NCI-H128 (cell line): ENCODE measurements around the gene DYNC1LI2.
"Not testable (repeated sequence)": the region's sequence is repeated elsewhere in the genome, so short reads cannot be mapped to it uniquely, and the experiment has no call there.

ENCODE experiments used
- DNase-seq: peaks from one replicate; lab custom pipeline; 2025; ENCODE audit not compliant: unreplicated experiment; lab: John Stamatoyannopoulos, UW

DYNC1LI2 gene

GRCh38 chr16:66751303-66751991 is at the start of gene DYNC1LI2:
TSS of gene DYNC1LI2 (minus strand) at chr16:66751609. CDS start at chr16:66751591, 18 bp downstream.
- no peak for DNase-seq

GRCh38 chr16:66800856-66801255 is 49.4 kb upstream of the DYNC1LI2 start:
- DNase-seq = no peak

GRCh38 chr16:66798161-66798560 is 46.8 kb upstream of the DYNC1LI2 start:
- no peak for DNase-seq

GRCh38 chr16:66793984-66794383 is 42.6 kb upstream of the DYNC1LI2 start:
- not testable (repeated sequence) for DNase-seq

- DNase-seq = no peak
Observed at GRCh38 chr16:66790130-66790733, 38.8 kb upstream of the DYNC1LI2 start.

DNA sequence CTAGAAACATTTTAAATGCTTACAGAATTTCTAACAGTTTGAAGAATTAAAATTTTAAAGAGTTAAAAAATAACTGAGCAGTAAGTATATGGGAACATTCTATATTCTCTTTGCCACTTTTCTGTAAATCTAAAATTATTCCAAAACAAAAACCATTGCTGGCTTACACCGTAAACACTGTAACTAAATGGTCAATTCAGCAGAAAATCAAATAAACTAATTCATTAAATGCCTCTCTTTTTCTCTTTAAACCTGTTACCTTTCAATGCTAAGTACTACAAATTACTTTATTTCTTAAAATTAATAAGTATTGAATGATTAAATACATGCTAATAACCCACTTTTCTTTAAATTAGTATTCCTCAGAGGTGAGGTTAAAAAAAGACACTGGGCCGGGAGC is 36.0 kb upstream of the DYNC1LI2 start:
- DNase-seq = no peak

DNA sequence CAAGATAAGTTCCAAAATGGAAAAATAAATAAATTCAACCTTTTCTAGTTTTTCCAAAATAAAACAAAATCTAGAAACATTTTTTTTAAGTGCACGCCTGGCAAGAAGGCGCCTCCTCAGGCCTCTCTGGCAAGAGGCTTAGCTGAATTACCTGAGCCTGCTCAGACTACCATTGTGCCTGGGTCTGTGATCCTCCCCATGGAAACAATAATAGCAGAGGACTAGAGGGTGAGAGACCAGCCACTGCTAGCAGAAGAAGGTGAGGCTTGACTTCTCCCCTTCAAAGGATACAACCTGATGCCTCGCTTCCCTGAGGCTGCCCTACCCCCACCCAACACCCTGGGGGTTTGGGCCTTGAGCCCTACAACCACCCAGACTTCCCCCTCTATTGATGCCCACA is 35.1 kb upstream of the DYNC1LI2 start:
- DNase-seq = no peak

DNA sequence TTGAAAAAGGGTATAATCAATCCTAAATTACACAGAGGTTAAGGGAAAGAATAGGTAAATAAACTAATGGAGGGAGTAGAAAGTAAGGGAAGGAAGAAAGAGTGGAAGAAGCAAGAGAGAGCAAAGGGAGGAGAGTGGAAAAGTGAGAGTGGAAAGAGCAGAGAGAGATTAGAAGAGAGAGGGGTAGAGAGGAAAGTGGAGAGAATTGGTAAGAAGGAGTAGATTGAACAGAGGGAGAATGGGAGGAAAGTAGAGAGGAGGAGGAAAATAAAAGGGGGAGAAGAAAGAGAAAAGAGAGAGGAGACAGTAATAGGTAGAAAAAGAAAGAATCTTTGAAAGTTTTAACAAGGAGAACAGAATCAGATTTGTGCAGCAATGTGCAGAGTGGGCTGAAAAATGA is 25.0 kb upstream of the DYNC1LI2 start:
- DNase-seq = no peak

DNA sequence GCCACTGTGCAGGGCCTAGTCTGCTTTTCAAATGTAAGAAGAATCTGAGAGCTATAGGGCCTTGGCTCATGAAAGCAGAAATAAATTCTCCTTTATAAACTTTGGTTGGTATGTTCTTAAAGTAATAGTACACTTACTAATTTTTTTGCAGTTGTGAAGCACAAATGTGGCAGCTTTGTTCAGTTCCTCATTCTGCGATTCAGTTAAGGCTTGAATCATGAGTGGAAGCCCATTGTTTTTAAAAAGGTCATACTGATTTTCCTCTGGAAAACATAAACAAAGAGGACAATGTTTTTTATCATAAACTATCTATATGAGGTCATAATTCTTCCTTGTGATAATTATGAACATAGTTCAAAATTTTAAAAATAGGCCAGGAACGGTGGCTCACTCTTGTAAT is 23.6 kb upstream of the DYNC1LI2 start:
- no peak for DNase-seq

GRCh38 chr16:66758086-66758485 is 6.7 kb upstream of the DYNC1LI2 start:
- no peak for DNase-seq

DNA sequence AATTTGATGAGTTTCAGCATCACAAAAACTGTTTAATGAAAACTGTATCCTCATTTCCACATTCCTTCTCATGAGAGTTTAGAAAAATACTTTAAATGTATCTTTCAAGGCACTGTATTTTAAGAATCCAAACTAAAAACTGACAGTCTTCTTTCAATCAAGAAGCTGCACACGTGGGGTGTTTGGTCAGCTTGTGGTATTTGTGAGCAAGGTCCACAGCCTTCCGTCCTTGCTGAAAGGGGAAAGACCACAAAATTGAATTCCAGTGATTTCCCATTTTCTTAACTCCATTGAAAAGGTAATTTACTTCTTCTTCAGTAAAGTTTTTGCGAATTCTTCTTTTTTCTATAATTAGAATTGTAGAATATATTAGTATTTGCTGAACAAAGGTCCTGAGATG is 3.4 kb upstream of the DYNC1LI2 start:
- DNase-seq = no peak

DNA sequence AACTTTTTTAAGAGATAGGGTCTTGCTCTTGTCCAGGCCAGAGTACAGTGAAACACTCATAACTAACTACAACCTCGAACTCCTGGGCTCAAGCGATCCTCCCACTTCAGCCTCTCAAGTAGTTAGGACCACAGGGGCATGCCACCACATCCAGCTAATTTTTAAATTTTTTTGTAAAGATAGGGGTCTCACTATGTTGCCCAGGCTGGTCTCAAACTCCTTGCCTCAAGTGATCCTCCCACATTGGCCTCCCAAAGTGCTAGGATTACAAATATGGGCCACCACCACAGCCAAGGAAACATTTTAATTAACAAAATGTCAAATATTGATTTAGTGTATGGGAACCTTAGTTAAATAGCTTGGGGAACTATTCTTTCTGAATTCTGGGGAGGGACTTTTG is 2.8 kb upstream of the DYNC1LI2 start:
- DNase-seq = no peak

GRCh38 chr16:66752958-66753357 is 1.5 kb upstream of the DYNC1LI2 start:
- DNase-seq = no peak

DNA sequence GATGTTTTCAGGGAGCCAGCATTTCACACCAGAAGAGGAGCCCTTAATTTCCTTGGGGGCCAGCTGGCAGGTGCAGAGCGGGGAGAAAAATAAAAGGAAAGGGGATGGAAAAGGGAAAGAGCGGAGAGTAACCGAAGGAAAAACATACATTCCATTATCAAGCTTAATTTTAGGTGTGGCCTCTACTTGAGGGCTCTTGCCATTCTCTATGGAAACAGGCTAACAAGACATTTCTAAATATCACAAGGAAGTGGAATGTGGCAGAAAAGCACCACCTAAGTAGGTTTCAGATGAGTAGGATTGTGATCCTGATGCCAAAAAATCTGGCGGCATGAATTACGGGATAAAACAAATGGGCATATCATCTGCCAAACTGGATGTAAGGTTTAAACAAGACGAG is 970 bp upstream of the DYNC1LI2 start:
- no peak for DNase-seq

- no peak for DNase-seq
Observed at GRCh38 chr16:66751992-66752322, 548 bp upstream of the DYNC1LI2 start.

DNA sequence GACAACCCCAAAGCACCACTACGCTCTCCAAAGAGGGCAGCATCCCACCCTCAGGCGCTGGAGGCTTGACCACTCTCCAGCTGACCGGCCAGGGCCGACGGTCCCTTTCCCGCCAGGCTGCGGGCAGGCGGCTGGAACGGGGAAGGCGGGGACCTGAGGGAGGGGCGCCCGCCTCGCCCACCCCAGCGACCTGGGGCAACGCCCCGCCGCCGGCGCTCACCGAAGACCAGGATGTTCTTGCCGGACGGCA is 431 bp downstream of the DYNC1LI2 start:
- DNase-seq = no peak

DNA sequence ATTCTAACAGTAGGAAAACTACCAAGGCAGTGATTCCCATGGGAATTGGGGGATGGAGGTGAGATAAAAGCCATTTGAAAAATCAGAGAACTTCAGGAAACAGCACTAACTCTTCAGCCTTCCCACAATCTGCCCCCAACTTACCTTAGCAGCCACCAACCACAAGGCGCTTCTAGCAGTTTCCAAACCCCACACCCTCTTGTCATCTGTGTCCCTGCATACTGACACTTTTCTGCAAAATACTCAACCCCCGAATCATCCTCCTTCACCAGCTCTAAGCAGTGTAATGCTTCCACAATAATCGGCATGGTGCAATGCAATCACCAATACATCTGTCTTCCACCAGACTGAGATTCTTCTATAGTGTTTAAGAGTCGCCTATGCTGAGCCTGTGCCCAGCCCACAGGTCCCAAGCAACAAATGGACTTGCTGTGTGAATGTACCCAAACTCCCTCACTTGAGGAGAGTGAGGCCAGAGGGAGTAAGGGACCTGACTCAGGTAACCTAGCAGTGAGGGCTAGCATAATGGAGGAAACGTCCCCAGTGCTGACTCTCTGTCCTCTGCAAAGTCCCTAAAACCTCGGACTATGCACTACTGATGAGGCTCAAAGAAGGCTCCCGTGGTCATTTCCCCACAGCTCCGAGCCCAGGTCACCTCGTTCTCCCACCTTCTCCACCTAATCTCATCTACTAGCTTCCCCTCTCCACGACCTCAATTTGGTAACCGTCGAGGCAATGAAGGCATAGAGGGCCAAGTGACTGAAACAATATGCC is 943 bp downstream of the DYNC1LI2 start:
- no peak for DNase-seq

GRCh38 chr16:66746682-66747081 is 4.7 kb downstream of the DYNC1LI2 start:
- DNase-seq = no peak

- no peak for DNase-seq
Observed at GRCh38 chr16:66746048-66746447, 5.4 kb downstream of the DYNC1LI2 start.

DNA sequence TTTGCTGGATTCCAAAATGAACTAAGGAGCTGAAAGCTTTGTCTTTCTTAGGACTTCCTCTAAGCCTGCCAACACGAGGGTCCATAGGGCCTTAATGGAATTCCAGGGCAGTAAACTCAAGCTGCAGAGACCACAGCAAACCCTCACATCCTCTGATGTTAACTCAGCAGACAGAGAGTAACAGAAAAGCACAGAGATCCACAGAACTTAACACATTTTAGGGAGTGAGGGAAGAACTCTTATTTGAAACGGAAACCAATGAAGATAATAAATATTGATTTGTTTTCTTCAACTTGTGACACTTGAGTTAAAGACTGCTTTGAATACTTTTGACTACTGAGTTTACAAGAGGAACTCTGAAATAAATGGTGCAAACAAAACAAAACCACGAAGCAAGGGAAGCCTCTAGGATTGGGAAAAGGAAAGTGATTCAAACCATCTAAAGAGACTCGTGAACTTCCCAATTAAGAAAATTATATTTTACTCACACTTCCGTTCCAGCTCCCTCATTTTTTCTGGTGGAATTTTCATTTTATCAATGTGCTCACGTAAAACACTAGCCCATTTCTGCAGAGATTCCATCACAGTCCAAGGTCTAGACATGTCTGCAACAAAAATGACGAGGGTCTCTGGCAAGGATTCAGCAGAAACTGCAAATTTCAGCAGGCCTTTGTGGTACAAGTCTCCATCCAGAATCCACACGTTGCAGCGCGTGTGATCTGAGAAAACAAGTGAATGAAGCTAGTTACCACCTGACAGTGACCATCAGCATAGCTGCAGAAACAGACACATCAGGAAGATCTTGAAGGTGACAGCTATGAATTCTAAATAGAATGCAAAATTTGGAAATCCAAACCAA is 9.2 kb downstream of the DYNC1LI2 start:
- DNase-seq = no peak

- no peak for DNase-seq
Observed at GRCh38 chr16:66741169-66741900, 10.1 kb downstream of the DYNC1LI2 start.
